ENCODE measurements around the gene SMYD3.
A peak's percentile ranks its signal among the peaks of the same experiment; 100 is the strongest.

DNA sequence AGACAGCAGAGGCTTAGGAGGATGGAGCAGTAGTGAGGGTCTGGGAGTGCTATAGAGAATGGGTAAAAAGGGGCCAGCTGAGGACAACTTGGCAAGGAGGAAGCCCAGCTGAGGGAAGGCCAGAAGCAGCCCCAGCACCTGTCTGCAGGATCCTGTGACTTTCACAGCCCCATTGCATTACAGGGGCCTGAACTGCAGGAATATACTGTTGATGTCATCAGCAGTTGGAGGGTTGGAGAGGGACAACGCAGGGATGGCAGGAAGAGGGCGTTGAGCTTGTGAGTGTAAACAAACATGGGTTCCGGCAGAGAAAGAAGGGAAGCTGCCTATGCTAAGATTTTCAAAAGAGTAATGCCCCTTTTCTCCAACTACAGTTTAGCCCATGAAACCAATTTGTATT lies 628.5 kb downstream of the SMYD3 start:
- TF ChIP-seq POLR2AphosphoS5 (IDR thresholded peaks at IDR 0.05; ENCODE audit: low read depth, low read length) (no peak), TAF1 (IDR thresholded peaks at IDR 0.05; ENCODE audit: borderline replicate concordance, insufficient read depth, low read length) (no peak), REST (IDR thresholded peaks at IDR 0.05; ENCODE audit: insufficient read depth in 1 of 2, low read depth in 2 of 2, low read length in 2 of 2) (peak in 1 of 2 experiments; percentile 70; a peak in 1 of 4 replicates)
